PC-3 (cell line): ENCODE measurements around the gene RHOBTB3. TPM values are rescaled to one million over a fixed set of nuclear protein-coding genes. Genes with fewer than 3 reads are reported as not detected.

Experiments
- ATAC-seq: fragments of 200-7000 bp; cut with Tn5 transposase; 2 replicates; pipeline ENCODE4 v1.9.1; 2020; ENCODE audit warnings: mild to moderate bottlenecking, moderate library complexity
- BruUV-seq: library from RNA; stranded (reverse); fragments of 400-500 nt; replicated peaks from 2 replicates; lab custom pipeline; 2021; lab: Mats Ljungman, UMichigan
- CTCF ChIA-PET: fragments of 300-600 bp; sonication (Branson Sonifier 250); formaldehyde crosslinking; loops from one replicate; lab custom pipeline; 2022; ENCODE audit warnings: antibody characterized with exemption; lab: Charles Lee
- POLR2A ChIA-PET: fragments of 300-600 bp; sonication (Branson Sonifier 250); formaldehyde crosslinking; loops from one replicate; lab custom pipeline; 2022; ENCODE audit warnings: antibody characterized with exemption; ENCODE audit not compliant: unreplicated experiment; lab: Charles Lee
- DNase-seq: peaks from one replicate; pipeline ENCODE4 v3.0.0-alpha.2; 2015
- H2AFZ ChIP-seq: fragments of 300-600 bp; sonication (generic); 2 replicates; pipeline ENCODE4 v1.6.0; 2016; ENCODE audit warnings: antibody characterized with exemption, low read length
- H3F3A ChIP-seq: fragments of 300-600 bp; sonication (generic); one replicate; pipeline ENCODE4 v1.6.0; 2017; ENCODE audit warnings: antibody characterized with exemption, low read length, control low read depth, mild to moderate bottlenecking; ENCODE audit not compliant: unreplicated experiment
- H3K27ac ChIP-seq: fragments of 300-600 bp; sonication (generic); 2 replicates; pipeline ENCODE4 v1.5.1; 2016; ENCODE audit warnings: mild to moderate bottlenecking, low read length
- H3K27me3 ChIP-seq: fragments of 300-600 bp; sonication (generic); 2 replicates; pipeline ENCODE4 v1.6.1; 2016; ENCODE audit warnings: low read length, mixed read lengths
- H3K36me3 ChIP-seq: fragments of 300-600 bp; sonication (generic); 2 replicates; pipeline ENCODE4 v1.6.1; 2016; ENCODE audit warnings: low read depth, mixed run types, low read length, mixed read lengths
- H3K4me1 ChIP-seq: fragments of 300-600 bp; sonication (generic); 2 replicates; pipeline ENCODE4 v1.5.1; 2016; ENCODE audit warnings: low read length; ENCODE audit not compliant: insufficient read depth
- H3K4me2 ChIP-seq: fragments of 300-600 bp; sonication (generic); 2 replicates; pipeline ENCODE4 v1.6.0; 2016; ENCODE audit warnings: low read length
- H3K4me3 ChIP-seq: fragments of 300-600 bp; sonication (generic); 2 replicates; pipeline ENCODE4 v1.5.1; 2016; ENCODE audit warnings: mild to moderate bottlenecking, low read length, mixed read lengths
- H3K79me2 ChIP-seq: fragments of 300-600 bp; sonication (generic); 2 replicates; pipeline ENCODE4 v1.6.1; 2017; ENCODE audit warnings: low read length, mixed read lengths
- H3K9ac ChIP-seq: fragments of 300-600 bp; sonication (generic); 2 replicates; pipeline ENCODE4 v1.6.0; 2016; ENCODE audit warnings: mild to moderate bottlenecking, low read length
- H3K9me2 ChIP-seq: fragments of 300-600 bp; sonication (generic); replicated peaks from 2 replicates; pipeline ENCODE4 v1.6.1; 2016; ENCODE audit warnings: mixed run types, low read length, mixed read lengths
- H3K9me3 ChIP-seq: fragments of 300-600 bp; sonication (generic); 2 replicates; pipeline ENCODE4 v1.6.1; 2016; ENCODE audit warnings: low read length, mixed read lengths
- H4K20me1 ChIP-seq: fragments of 300-600 bp; sonication (generic); 2 replicates; pipeline ENCODE4 v1.6.1; 2016; ENCODE audit warnings: low read length, mixed read lengths
- CTCF ChIP-seq: fragments of 300-600 bp; sonication (generic); conservative IDR thresholded peaks from 2 replicates; pipeline ENCODE4 v1.5.1; 2017; ENCODE audit warnings: antibody characterized with exemption, low read depth, mild to moderate bottlenecking, low read length
- EZH2 ChIP-seq: fragments of 300-600 bp; sonication (generic); IDR thresholded peaks from one replicate; pipeline ENCODE4 v1.6.1; 2017; ENCODE audit warnings: antibody characterized with exemption, mild to moderate bottlenecking, low read length; ENCODE audit not compliant: unreplicated experiment
- EZH2phosphoT487 ChIP-seq: fragments of 300-600 bp; sonication (generic); IDR thresholded peaks from 2 replicates; pipeline ENCODE4 v1.6.1; 2018; ENCODE audit warnings: mild to moderate bottlenecking, antibody characterized with exemption, low read length, borderline replicate concordance
- intact Hi-C: fragments of 100-400 bp; cut with micrococcal nuclease; formaldehyde crosslinking; loops from 2 replicates; pipeline ENCODE4 v1.9.0; 2023
- total RNA-seq: library from RNA; depleted of rRNA; stranded (reverse); fragments of >200 nt; gene quantifications from 2 replicates; pipeline ENCODE4 v1.2.3, GENCODE V29; 2014; rRNA removed

The RHOBTB3 gene
- total RNA-seq, 1 experiment from 2014 or later, result 16.3 TPM

- Histone ChIP-seq H3F3A (no peaks in the 10 kb centered on the region), H2AFZ (no peak overlapping the region), H3K9ac (no peak overlapping the region), H3K4me1 (peaks cover 7% of the 10 kb centered on the region; the same call in 1 of the 2 replicates), H3K36me3 (no peaks in the 10 kb centered on the region), H3K9me3 (no peaks in the 10 kb centered on the region), H3K4me2 (no peak overlapping the region), H3K4me3 (no peak overlapping the region), H3K27me3 (no peaks in the 10 kb centered on the region), H3K9me2 (no peaks in the 10 kb centered on the region), H3K27ac (no peak overlapping the region), H3K79me2 (no peaks in the 10 kb centered on the region), H4K20me1 (no peaks in the 10 kb centered on the region)
- TF ChIP-seq EZH2phosphoT487, result no peak
- no peak for TF ChIP-seq EZH2
- no peak for TF ChIP-seq CTCF
- ChIA-PET CTCF (no interaction called here), POLR2A (no interaction called here)
- no TSS peak for BruUV-seq
- no peak for ATAC-seq
- intact Hi-C loops, result loop anchor here (10.0 kb wide), 1 partner anchor 561 kb away; the partner anchor contains the start of gene MCTP1
- DNase-seq, result no peak
Observed at GRCh38 chr5:95845391-95845790, 114.3 kb downstream of the RHOBTB3 start.

Other genes starting within 250 kb of the RHOBTB3 start
- gene SKIC3, start 176.4 kb upstream of the RHOBTB3 start, total RNA-seq, result 27.8 and 37.6 TPM in 2 replicates
- gene ARSK, start 176.2 kb upstream of the RHOBTB3 start, total RNA-seq, result 10.5 and 12.6 TPM in 2 replicates
- 0.35 TPM in 1 of 2 replicates, not detected in the other for gene GPR150, start 111.2 kb upstream of the RHOBTB3 start, total RNA-seq
- gene RFESD, start 84.6 kb upstream of the RHOBTB3 start, total RNA-seq, result 0.36 and 2.4 TPM in 2 replicates
- not detected in 2 replicates for gene SPATA9, start 48.3 kb upstream of the RHOBTB3 start, total RNA-seq
- gene GLRX, start 91.4 kb downstream of the RHOBTB3 start, total RNA-seq, result 24.6 and 27.4 TPM in 2 replicates
- 72.2 and 82.4 TPM in 2 replicates for gene ELL2, start 230.5 kb downstream of the RHOBTB3 start, total RNA-seq